ENCODE results near the gene KRTAP10-2. TPM values are rescaled to one million over a fixed set of nuclear protein-coding genes. Genes with fewer than 3 reads are reported as not detected.

The KRTAP10-2 gene
- total RNA-seq, 1 experiment from 2014 or later, result not detected

- WGBS (ENCODE audit: extremely low coverage, insufficient read length, low lambda C conversion rate), result no CpG with 5 or more reads among the region's 15 CpGs
- H3T11ph ChIP-seq (ENCODE audit: low read length), result no peak overlapping the region
- no peaks in the 10 kb centered on the region for H3K9me3 ChIP-seq (ENCODE audit: control insufficient read depth, low read depth, low read length)
- no peak overlapping the region for H2BK12ac ChIP-seq (ENCODE audit: insufficient read length, low read depth, low read length)
- H2BK5ac ChIP-seq (ENCODE audit: insufficient read length, low read length), result no peak overlapping the region
- H3K18ac ChIP-seq (ENCODE audit: insufficient read length, low read depth, low read length), result no peak overlapping the region
- H3K23me2 ChIP-seq (ENCODE audit: insufficient read length, low read depth, low read length, poor library complexity, severe bottlenecking), result no peaks in the 10 kb centered on the region
- no peak overlapping the region for H4K5ac ChIP-seq (ENCODE audit: insufficient read length, low read depth, low read length)
- H3K23ac ChIP-seq (ENCODE audit: insufficient read length, low read depth, low read length), result no peak overlapping the region
- no peak for TF ChIP-seq CTCF (conservative IDR thresholded peaks at IDR 0.05)
- no peak overlapping the region for H3K56ac ChIP-seq (ENCODE audit: insufficient read length, low read depth, low read length)
- H2BK20ac ChIP-seq (ENCODE audit: low read depth, low read length, poor library complexity, severe bottlenecking), result no peak overlapping the region
- no peaks in the 10 kb centered on the region for H3K79me2 ChIP-seq (ENCODE audit: insufficient read depth, low read length)
- H3K36me3 Mint-ChIP-seq (ENCODE audit: insufficient read depth in 1 of 3, low read depth in 3 of 3), result peaks cover 3 to 35% (median 15%) of the 10 kb centered on the region in 3 experiments; a peak in 5 of 7 replicates
- H3K4me1 ChIP-seq (ENCODE audit: insufficient read depth, low read length), result no peaks in the 10 kb centered on the region
- peaks cover 5 to 12% of the 10 kb centered on the region in 2 experiments for H3K4me1 Mint-ChIP-seq
- no peaks in the 10 kb centered on the region for H3K79me1 ChIP-seq (ENCODE audit: insufficient read depth, low read depth, low read length, poor library complexity, severe bottlenecking)
- no peak for DNase-seq
- H3K4me3 Mint-ChIP-seq, result no peak overlapping the region
- H2BK120ac ChIP-seq (ENCODE audit: low read depth, low read length, poor library complexity, severe bottlenecking), result no peak overlapping the region
- H4K8ac ChIP-seq (replicated peaks; ENCODE audit: insufficient read length, low read depth, low read length), result no peak overlapping the region
- peaks cover 33 to 34% of the 10 kb centered on the region in 2 experiments for H3K9me3 Mint-ChIP-seq
- H3K27me3 ChIP-seq (ENCODE audit: insufficient read depth, low read length), result no peaks in the 10 kb centered on the region
- H3K4me2 ChIP-seq (ENCODE audit: insufficient read depth, insufficient read length, low read length), result no peak overlapping the region
- H3K27ac Mint-ChIP-seq, result no peak overlapping the region; a peak in 1 of 7 replicates
- no peaks in the 10 kb centered on the region for H4K20me1 ChIP-seq (ENCODE audit: control insufficient read depth, insufficient read depth, insufficient read length)
- H3K4ac ChIP-seq (ENCODE audit: low read depth, low read length), result no peak overlapping the region
- no peak overlapping the region for H2BK15ac ChIP-seq (ENCODE audit: low read depth, low read length)
- H2AFZ ChIP-seq (ENCODE audit: low read length), result no peak overlapping the region
- H3K27me3 Mint-ChIP-seq (ENCODE audit: low read depth), result peaks cover 23% of the 10 kb centered on the region
- no peak overlapping the region for H3K9ac ChIP-seq (ENCODE audit: extremely low read depth, insufficient read length, low read length)
- no peak overlapping the region for H2AK5ac ChIP-seq (ENCODE audit: insufficient read length, low read length)
- no peak overlapping the region for H4K91ac ChIP-seq (ENCODE audit: insufficient read length, low read depth, low read length)
- no peak overlapping the region for H3K27ac ChIP-seq (ENCODE audit: insufficient read length, low read depth, low read length)
- no peak overlapping the region for H3K14ac ChIP-seq (ENCODE audit: insufficient read depth, low read length)
Observed at GRCh38 chr21:44572959-44573583, 21.8 kb upstream of the KRTAP10-2 start.
